ENCODE data around the gene FCAR. TPM values are rescaled to one million over a fixed set of nuclear protein-coding genes. Genes with fewer than 3 reads are reported as not detected.
"Not testable (repeated sequence)": the region's sequence is repeated elsewhere in the genome, so short reads cannot be mapped to it uniquely, and the experiment has no call there.

Gene FCAR
- total RNA-seq: 91.3 TPM

DNA sequence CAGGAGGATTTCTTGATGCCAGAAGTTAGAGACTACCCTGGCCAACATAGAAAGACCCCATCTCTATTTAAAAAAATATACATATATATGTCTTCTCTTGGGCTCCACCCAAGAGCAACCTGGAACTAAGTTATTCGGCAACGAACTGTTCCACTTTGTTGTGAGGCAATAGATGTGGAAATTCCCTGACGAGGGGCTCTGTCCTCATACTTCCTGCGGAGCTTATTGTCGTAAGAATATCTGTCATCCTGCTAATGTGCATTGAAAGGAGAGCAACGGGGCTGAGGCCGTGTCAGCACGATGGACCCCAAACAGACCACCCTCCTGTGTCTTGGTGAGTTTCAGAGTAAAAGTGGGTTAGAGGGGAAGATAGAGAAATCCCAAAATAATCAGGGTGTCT, at the start of gene FCAR:
FCAR (plus strand) TSS at position 246 of the 400 bp plus-strand sequence; CDS start at position 301, 55 bp downstream.
- Histone ChIP-seq H3K4me3 (ENCODE audit: low read length) (peak within 1 kb of the TSS; percentile 54), H3K27me3 (ENCODE audit: insufficient read depth, low read length) (peaks cover under 1% of the 10 kb centered on the region), H3K4me1 (ENCODE audit: insufficient read depth, low read length) (peaks cover 58% of the 10 kb centered on the region), H3K9me3 (ENCODE audit: low read depth, low read length) (no peaks in the 10 kb centered on the region)

DNA sequence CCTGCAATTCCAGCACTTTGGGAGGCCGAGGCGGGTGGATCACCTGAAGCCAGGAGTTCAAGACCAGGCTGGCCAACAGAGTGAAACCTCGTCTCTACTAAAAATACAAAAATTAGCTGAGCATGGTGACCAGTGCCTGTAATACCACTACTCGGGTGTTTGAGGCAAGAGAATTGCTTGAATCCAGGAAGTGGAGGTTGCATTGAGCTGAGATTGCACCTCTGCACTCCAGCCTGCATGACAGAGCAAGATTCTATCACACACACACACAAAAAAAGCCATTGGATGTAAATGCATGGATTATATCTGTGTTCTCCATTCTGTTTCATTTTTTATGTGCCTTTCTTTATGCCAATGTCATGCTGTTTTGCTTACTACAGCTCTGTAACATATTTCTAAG, 49.6 kb upstream of the FCAR start:
- peaks cover 16% of the 10 kb centered on the region for H3K4me1 ChIP-seq (ENCODE audit: insufficient read depth, low read length)
- H3K4me3 ChIP-seq (ENCODE audit: low read length); H3K27me3 ChIP-seq (ENCODE audit: insufficient read depth, low read length): not testable (repeated sequence)

DNA sequence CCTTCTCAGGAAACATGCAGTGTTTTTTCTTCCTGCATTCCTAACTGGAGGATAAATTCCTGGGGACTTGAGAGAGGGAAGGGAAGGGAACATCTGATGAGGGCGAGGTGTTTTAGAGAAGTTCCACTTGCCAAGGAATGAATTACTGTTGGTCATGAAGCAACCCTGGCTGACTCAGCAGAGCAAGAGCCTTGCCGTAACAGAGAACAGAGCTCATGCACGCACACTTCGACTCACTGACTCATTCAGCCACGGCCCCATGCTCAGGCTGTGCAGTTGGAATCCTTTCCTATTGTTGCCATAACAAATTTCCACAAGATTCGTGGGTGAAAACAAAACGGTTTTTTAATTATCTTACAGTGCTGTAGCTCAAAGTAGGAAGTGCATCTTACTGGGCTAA, 48.7 kb upstream of the FCAR start:
- H3K4me1 ChIP-seq (ENCODE audit: insufficient read depth, low read length): peaks cover 16% of the 10 kb centered on the region
- not testable (repeated sequence) for H3K4me3 ChIP-seq (ENCODE audit: low read length); H3K9me3 ChIP-seq (ENCODE audit: low read depth, low read length); H3K27me3 ChIP-seq (ENCODE audit: insufficient read depth, low read length)

More for the DNA sequence above, 49.6 kb upstream of the FCAR start:
- not testable (repeated sequence) for H3K9me3 ChIP-seq (ENCODE audit: low read depth, low read length)

DNA sequence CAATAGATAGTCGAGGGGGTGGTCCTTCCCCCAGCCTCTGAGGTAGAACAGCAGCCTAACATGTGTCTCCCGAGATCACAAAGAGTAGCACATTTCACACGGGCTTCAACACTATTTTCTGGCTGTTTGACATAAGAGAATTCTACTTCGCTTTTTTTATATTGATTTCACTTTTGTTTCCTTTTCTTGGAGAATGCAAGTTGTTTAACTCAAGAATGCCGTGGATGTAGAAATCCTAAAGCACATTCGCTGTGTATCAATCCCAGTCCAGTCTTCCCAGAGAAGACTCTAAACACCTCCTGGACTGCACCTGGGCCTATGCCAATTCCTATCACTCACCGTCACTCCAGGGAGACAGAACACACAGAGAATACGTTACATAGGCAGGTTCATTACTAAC, 46.0 kb upstream of the FCAR start:
- H3K9me3 ChIP-seq (ENCODE audit: low read depth, low read length); H3K4me3 ChIP-seq (ENCODE audit: low read length); H3K27me3 ChIP-seq (ENCODE audit: insufficient read depth, low read length): not testable (repeated sequence)
- peaks cover 16% of the 10 kb centered on the region for H3K4me1 ChIP-seq (ENCODE audit: insufficient read depth, low read length)

DNA sequence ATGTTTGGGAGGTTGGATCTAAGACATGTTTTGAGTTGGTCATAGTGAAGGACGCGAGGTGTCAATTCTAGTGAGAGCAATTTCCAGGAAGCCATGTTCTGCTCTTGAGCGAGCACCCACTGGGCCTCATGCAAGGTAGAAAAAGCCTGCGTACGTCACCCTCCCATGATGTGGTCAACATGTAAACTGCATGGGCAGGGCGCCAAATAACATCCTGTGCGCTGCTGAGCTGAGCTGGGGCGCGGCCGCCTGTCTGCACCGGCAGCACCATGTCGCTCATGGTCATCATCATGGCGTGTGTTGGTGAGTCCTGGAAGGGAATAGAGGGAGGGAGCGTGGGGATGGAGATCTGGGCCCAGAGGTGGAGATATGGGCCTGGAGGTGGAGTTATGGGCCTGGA, 41.5 kb upstream of the FCAR start, which contains the start of gene KIR2DS4:
KIR2DS4 (plus strand) TSS at position 181 of the 400 bp plus-strand sequence.
- not testable (repeated sequence) for H3K27me3 ChIP-seq (ENCODE audit: insufficient read depth, low read length); H3K4me1 ChIP-seq (ENCODE audit: insufficient read depth, low read length); H3K9me3 ChIP-seq (ENCODE audit: low read depth, low read length); H3K4me3 ChIP-seq (ENCODE audit: low read length)

DNA sequence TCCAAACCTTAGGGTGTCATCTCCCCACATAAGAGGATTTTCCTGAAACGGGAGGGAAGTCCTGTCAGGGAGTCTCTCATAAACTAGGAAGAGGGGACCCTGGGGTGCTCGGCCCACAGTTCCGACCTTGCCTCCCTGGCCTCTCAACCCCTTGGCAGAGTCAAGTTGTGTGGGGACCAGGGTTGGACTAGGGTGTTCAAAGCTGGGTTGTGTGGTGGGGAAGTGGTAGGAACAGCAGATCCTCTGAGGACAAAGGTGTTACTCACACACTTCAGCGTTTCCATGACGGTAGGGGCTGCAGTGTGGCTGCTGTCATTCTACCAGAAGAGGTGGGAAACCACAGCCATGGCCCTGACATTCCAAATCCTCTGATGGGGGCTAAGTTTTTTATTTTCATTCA, 38.9 kb upstream of the FCAR start:
- H3K27me3 ChIP-seq (ENCODE audit: insufficient read depth, low read length); H3K4me1 ChIP-seq (ENCODE audit: insufficient read depth, low read length); H3K4me3 ChIP-seq (ENCODE audit: low read length); H3K9me3 ChIP-seq (ENCODE audit: low read depth, low read length): not testable (repeated sequence)

DNA sequence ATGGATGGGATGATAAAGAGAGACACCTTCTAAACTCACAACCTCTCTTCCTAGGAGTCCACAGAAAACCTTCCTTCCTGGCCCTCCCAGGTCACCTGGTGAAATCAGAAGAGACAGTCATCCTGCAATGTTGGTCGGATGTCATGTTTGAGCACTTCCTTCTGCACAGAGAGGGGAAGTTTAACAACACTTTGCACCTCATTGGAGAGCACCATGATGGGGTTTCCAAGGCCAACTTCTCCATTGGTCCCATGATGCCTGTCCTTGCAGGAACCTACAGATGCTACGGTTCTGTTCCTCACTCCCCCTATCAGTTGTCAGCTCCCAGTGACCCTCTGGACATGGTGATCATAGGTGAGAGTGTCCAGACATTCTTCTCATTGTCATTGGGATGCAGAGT, 36.5 kb upstream of the FCAR start:
- H3K4me3 ChIP-seq (ENCODE audit: low read length); H3K27me3 ChIP-seq (ENCODE audit: insufficient read depth, low read length); H3K4me1 ChIP-seq (ENCODE audit: insufficient read depth, low read length); H3K9me3 ChIP-seq (ENCODE audit: low read depth, low read length): not testable (repeated sequence)

DNA sequence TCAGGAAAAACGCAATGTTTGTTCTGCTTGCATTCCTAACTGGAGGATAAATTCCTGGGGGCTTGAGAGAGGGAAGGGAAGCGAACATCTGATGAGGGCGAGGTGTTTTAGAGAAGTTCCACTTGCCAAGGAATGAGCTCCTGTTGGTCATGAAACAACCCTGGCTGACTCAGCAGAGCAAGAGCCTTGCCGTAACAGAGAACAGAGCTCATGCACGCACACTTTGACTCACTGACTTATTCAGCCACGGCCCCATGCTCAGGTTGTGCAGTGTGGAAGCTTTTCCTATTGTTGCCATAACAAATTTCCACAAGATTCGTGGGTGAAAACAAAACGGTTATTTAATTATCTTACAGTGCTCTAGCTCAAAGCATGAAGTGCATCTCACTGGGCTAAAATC, 30.9 kb upstream of the FCAR start:
- not testable (repeated sequence) for H3K27me3 ChIP-seq (ENCODE audit: insufficient read depth, low read length); H3K4me3 ChIP-seq (ENCODE audit: low read length); H3K9me3 ChIP-seq (ENCODE audit: low read depth, low read length); H3K4me1 ChIP-seq (ENCODE audit: insufficient read depth, low read length)

DNA sequence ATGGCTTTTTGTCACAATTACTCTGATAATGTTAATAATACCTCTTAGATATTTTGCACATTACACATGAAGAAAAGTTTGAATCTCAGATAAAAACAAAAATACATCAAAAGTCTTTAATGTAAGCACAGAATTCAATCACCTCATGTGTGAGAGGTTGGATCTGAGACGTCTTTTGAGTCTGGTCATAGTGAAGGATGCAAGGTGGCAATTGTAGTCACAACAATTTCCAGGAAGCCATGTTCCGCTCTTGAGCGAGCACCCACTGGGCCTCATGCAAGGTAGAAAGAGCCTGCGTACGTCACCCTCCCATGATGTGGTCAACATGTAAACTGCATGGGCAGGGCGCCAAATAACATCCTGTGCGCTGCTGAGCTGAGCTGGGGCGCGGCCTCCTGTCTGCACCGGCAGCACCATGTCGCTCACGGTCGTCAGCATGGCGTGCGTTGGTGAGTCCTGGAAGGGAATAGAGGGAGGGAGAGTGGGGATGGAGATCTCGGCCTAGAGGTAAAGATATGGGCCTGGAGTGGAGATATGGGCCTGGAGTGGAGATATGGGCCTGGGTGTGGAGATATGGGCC, 23.9 kb upstream of the FCAR start, which contains the start of gene KIR3DL2:
KIR3DL2 (plus strand) TSS at position 383 of the 580 bp plus-strand sequence; CDS start at position 416, 33 bp downstream.
- not testable (repeated sequence) for H3K4me1 ChIP-seq (ENCODE audit: insufficient read depth, low read length); H3K9me3 ChIP-seq (ENCODE audit: low read depth, low read length); H3K27me3 ChIP-seq (ENCODE audit: insufficient read depth, low read length); H3K4me3 ChIP-seq (ENCODE audit: low read length)

DNA sequence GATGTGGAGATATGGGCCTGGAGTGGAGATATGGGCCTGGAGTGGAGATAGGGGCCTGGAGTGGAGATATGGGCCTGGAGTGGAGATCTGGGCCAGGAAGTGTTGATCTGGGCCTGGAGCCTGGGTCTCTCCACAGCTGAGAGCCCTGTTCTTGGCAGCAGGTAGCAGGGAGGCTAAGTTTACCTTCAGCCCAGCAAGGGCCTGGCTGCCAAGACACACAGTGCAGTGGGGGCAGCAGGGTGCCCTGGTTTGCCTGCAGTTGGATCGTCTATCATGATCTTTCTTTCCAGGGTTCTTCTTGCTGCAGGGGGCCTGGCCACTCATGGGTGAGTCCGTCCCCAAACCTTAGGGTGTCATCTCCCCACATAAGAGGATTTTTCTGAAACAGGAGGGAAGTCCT, 23.1 kb upstream of the FCAR start:
- no peaks in the 10 kb centered on the region for H3K27me3 ChIP-seq (ENCODE audit: insufficient read depth, low read length)
- H3K9me3 ChIP-seq (ENCODE audit: low read depth, low read length): no peaks in the 10 kb centered on the region
- H3K4me1 ChIP-seq (ENCODE audit: insufficient read depth, low read length): peaks cover 9% of the 10 kb centered on the region
- no peak overlapping the region for H3K4me3 ChIP-seq (ENCODE audit: low read length)

DNA sequence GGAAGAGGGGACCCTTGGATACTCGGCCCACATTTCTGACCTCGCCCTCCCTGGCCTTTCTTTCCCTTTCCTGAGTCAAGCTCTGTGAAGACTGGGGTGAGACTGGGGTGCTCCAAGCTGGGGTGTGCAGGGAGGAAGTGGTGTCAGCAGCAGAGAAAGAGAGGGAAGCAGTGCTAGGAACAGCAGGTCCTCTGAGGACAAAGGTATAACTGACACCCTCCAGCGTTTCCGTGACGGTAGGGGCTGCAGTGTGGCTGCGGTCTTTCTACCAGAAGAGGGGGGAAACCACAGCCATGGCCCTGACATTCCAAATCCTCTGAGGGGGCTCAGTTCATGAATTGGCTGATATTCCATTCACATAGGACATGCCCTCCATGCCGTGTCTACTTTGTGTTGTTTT, 22.7 kb upstream of the FCAR start:
- H3K9me3 ChIP-seq (ENCODE audit: low read depth, low read length): no peaks in the 10 kb centered on the region
- H3K4me3 ChIP-seq (ENCODE audit: low read length): no peak overlapping the region
- H3K4me1 ChIP-seq (ENCODE audit: insufficient read depth, low read length): peaks cover 9% of the 10 kb centered on the region
- H3K27me3 ChIP-seq (ENCODE audit: insufficient read depth, low read length): no peaks in the 10 kb centered on the region

DNA sequence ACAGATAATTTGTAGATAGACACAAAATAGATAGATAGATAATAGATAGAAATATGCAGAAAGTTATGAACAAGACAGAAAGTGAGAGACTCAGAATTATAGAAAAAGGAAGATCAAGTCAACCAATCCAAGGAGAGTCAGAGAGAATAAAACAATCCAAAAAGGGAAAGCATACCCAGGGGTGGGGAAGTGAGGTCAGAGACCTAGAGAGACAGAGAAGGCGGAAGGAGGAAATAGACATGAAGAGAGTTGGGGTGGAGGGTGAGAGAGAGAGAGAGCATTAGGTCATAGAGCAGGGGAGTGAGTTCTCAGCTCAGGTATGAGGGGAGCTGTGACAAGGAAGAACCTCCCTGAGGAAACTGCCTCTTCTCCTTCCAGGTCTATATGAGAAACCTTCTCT, 18.8 kb upstream of the FCAR start:
- not testable (repeated sequence) for H3K9me3 ChIP-seq (ENCODE audit: low read depth, low read length); H3K27me3 ChIP-seq (ENCODE audit: insufficient read depth, low read length); H3K4me3 ChIP-seq (ENCODE audit: low read length)
- H3K4me1 ChIP-seq (ENCODE audit: insufficient read depth, low read length): peaks cover 28% of the 10 kb centered on the region

DNA sequence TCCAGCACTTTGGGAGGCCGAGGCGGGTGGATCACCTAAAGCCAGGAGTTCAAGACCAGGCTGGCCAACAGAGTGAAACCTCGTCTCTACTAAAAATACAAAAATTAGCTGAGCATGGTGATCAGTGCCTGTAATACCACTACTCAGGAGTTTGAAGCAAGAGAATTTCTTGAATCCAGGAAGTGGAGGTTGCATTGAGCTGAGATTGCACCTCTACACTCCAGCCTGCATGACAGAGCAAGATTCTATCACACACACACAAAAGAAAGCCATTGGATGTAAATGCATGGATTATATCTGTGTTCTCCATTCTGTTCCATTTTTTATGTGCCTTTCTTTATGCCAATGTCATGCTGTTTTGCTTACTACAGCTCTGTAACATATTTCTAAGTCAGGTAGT, 15.6 kb upstream of the FCAR start:
- H3K4me1 ChIP-seq (ENCODE audit: insufficient read depth, low read length): peaks cover 23% of the 10 kb centered on the region
- not testable (repeated sequence) for H3K9me3 ChIP-seq (ENCODE audit: low read depth, low read length); H3K4me3 ChIP-seq (ENCODE audit: low read length); H3K27me3 ChIP-seq (ENCODE audit: insufficient read depth, low read length)

DNA sequence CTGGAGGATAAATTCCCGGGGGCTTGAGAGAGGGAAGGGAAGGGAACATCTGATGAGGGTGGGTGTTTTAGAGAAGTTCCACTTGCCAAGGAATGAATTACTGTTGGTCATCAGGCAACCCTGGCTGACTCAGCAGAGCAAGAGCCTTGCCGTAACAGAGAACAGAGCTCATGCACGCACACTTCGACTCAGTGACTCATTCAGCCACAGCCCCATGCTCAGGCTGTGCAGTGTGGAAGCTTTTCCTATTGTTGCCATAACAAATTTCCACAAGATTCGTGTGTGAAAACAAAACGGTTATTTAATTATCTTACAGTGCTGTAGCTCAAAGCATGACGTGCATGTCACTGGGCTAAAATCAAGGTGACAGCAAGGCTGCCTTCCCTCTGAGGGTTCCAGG, 14.6 kb upstream of the FCAR start:
- H3K9me3 ChIP-seq (ENCODE audit: low read depth, low read length); H3K4me3 ChIP-seq (ENCODE audit: low read length); H3K27me3 ChIP-seq (ENCODE audit: insufficient read depth, low read length): not testable (repeated sequence)
- H3K4me1 ChIP-seq (ENCODE audit: insufficient read depth, low read length): peaks cover 23% of the 10 kb centered on the region

DNA sequence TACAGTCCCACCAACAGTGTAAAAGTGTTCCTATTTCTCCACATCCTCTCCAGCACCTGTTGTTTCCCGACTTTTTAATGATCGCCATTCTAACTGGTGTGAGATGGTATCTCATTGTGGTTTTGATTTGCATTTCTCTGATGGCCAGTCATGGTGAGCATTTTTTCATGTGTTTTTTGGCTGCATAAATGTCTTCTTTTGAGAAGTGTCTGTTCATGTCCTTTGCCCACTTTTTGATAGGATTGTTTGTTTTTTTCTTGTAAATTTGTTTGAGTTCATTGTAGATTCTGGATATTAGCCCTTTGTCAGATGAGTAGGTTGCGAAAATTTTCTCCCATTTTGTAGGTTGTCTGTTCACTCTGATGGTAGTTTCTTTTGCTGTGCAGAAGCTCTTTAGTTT, 10.6 kb upstream of the FCAR start:
- H3K4me3 ChIP-seq (ENCODE audit: low read length); H3K9me3 ChIP-seq (ENCODE audit: low read depth, low read length); H3K27me3 ChIP-seq (ENCODE audit: insufficient read depth, low read length): not testable (repeated sequence)
- H3K4me1 ChIP-seq (ENCODE audit: insufficient read depth, low read length): peaks cover 21% of the 10 kb centered on the region

DNA sequence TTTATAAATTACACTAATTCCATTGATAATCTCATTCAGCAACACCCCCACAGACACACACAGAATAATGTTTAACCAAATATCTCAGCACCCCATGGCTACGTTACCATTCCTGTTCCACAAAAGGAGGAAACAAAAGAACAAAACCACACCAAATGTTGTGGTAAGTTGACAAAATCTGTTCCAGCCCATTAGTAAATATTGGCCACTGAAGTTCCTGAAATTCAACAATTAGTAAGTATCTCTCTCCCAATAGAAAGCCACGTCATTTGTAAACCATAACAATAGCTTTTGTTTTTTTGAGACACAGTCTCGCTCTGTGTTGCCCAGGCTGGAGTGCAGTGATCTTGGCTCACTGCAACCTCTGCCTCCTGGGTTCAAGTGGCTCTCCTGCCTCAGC, 2.3 kb upstream of the FCAR start:
- peaks cover 36% of the 10 kb centered on the region for H3K4me1 ChIP-seq (ENCODE audit: insufficient read depth, low read length)
- no peak overlapping the region for H3K4me3 ChIP-seq (ENCODE audit: low read length)
- no peaks in the 10 kb centered on the region for H3K9me3 ChIP-seq (ENCODE audit: low read depth, low read length)
- no peaks in the 10 kb centered on the region for H3K27me3 ChIP-seq (ENCODE audit: insufficient read depth, low read length)
